ENCODE measurements around the gene PNMA8C.

DNA sequence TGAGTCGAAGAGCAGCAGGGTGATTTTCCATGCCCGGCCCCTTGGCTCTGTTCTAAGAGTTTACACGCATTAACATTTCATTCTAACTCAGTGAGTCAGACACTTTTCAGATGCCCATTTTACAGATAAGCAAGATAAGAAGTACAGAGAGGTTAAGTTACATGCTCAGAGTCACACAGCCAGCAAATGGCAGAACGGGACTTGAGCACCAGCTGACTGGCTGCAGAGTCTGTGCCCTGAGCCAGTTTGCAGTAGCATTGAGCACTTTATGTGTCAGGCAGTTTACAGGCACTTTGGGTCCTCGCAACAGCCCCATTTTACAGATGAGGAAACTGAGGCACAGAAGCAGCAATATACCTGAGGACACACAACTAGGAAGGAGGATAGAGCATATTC lies 34.3 kb downstream of the PNMA8C start:
- TF ChIP-seq RAD21 (IDR thresholded peaks at IDR 0.05; ENCODE audit: low read length) = no peak
- no peak for TF ChIP-seq SMC3 (IDR thresholded peaks at IDR 0.05; ENCODE audit: low read depth, low read length)
- TF ChIP-seq, protein P1, sequence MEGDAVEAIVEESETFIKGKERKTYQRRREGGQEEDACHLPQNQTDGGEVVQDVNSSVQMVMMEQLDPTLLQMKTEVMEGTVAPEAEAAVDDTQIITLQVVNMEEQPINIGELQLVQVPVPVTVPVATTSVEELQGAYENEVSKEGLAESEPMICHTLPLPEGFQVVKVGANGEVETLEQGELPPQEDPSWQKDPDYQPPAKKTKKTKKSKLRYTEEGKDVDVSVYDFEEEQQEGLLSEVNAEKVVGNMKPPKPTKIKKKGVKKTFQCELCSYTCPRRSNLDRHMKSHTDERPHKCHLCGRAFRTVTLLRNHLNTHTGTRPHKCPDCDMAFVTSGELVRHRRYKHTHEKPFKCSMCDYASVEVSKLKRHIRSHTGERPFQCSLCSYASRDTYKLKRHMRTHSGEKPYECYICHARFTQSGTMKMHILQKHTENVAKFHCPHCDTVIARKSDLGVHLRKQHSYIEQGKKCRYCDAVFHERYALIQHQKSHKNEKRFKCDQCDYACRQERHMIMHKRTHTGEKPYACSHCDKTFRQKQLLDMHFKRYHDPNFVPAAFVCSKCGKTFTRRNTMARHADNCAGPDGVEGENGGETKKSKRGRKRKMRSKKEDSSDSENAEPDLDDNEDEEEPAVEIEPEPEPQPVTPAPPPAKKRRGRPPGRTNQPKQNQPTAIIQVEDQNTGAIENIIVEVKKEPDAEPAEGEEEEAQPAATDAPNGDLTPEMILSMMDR (IDR thresholded peaks at IDR 0.05) = no peak
- no peak for TF ChIP-seq SIN3A (IDR thresholded peaks at IDR 0.05; ENCODE audit: borderline replicate concordance, low read depth, low read length)
- TF ChIP-seq, protein P2, sequence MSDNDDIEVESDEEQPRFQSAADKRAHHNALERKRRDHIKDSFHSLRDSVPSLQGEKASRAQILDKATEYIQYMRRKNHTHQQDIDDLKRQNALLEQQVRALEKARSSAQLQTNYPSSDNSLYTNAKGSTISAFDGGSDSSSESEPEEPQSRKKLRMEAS (IDR thresholded peaks at IDR 0.05; ENCODE audit: low read depth) = no peak

Measured in SK-N-SH (cell line).